Kidney glomerular epithelial cell (primary cell): ENCODE data around the gene GZMB.
"Not testable (repeated sequence)": the region's sequence is repeated elsewhere in the genome, so short reads cannot be mapped to it uniquely, and the experiment has no call there.

ENCODE experiments used
- DNase-seq: peaks from one replicate; lab custom pipeline; 2025; lab: John Stamatoyannopoulos, UW

GZMB gene

DNA sequence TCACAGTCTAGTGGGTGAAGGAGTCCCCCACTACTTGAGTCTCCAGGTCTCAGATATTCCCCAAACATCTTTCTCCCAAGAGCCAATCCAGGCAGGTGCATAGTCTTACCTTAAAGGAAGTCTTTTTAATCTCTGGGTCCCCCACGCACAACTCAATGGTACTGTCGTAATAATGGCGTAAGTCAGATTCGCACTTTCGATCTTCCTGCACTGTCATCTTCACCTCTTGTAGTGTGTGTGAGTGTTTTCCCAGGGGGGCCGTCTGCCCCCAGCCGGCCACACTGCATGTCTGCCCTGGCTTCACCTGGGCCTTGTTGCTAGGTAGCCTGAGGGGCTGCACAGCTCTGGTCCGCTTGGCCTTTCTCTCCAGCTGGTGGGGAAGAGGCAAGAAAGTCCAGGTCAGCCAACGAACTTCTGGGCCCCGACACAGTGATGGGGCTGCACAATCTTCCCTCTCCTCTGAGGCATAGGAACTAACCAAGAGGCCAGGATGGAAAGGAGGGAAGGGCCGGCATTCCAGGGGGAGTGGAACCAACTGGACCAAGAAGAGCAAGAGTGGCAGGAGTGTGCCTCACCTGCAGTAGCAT, 2.1 kb downstream of the GZMB start:
- DNase-seq = no peak

DNA sequence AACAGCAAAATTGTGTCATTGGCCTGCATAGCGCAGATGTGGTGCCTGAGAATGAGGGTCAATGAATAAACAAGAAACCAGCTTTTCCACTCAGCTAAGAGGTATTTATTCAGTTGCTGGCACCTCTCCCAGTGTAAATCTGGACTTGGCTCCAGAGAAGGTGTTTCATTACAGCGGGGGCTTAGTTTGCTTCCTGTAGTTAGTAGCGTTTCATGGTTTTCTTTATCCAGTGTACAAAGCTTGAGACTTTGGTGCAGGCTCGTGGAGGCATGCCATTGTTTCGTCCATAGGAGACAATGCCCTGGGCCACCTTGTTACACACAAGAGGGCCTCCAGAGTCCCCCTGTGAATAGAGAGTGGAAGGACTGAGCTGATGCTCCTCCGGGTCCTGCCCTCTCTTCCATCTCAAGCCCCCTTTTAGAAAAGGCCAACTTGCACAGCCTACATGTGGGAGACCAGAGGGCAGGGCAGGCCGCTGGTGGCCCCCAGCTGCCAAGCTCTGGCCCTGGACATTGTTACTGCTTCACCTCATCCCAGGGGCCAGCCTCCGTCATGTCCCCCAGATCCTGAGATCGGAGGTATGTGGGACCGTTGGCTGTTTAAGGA, 3.0 kb downstream of the GZMB start:
- DNase-seq = no peak

DNA sequence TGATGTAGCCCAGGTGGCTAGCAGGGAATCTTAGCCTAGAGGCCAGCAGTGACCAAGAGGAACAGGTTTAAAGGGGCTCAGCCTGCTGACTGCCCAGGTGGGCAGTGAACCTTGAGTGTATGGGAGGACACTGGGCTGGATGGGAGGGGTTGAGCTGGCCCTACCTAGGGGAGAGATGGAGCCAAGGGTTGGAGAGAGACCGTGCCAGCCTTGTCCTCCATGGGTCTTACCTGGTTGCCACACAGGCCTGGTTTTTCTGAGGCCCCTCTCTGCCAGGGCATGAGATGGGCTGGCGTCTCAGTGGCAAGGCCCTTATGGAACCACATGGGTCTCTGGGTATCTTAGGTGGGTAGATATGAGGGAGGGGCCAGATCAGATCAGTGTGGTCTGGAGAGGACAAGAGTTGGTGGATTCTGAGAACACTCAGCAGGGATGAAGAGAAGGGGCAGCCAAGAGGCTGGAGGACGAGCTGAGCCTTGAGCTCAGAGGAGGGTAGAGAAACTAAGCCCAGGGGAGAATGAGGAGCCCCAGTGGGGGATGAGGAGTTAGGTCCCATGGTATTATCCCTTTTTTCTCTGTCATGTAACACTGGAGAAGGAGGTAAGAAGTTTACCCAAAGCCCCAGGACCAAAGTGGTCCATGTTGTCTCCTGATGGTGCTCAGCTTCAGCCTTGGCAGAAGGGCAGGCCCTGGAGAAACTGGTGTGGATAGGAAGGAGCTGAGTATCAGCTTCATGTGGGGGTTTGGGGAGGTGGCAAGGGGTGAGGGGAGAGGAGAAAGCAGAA, 3.7 kb downstream of the GZMB start:
- DNase-seq = no peak

DNA sequence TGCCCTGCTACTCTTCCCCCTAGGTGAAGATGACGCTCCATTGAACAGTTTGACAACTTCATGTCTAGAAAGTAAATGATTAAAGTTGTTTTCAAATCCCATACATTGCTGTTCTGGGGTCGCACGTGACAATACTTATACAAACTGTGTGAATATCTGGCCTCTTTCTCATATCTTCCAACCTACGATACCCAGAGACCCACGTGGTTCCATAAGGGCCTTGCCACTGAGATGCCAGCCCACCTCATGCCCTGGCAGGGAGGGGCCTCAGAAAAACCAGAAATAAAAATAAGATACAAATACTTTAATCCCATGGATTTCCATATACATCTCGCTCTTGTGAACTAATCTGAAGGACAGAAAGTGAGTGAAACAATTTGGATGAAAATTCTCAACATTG, 4.5 kb downstream of the GZMB start:
- DNase-seq = no peak

DNA sequence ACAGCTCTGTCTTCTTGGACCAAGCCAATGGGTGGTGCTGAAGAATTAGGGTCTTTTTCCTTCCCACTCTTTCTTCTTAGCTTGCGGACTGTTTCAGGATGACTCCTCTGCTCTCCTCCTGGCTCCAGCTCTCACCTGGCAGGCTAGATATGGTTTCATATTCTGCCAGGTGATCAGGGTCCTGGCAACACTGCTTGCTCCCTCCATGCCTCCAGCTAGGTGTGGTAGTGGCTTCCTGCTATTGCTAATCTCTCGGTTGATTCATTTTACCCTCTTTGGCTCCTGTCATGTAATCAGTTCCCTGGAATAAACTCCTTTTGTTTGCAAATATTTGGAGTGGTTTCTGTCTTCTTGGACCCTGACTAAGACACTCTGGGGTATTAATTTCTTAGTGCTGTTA, 20.2 kb downstream of the GZMB start:
- DNase-seq = no peak

DNA sequence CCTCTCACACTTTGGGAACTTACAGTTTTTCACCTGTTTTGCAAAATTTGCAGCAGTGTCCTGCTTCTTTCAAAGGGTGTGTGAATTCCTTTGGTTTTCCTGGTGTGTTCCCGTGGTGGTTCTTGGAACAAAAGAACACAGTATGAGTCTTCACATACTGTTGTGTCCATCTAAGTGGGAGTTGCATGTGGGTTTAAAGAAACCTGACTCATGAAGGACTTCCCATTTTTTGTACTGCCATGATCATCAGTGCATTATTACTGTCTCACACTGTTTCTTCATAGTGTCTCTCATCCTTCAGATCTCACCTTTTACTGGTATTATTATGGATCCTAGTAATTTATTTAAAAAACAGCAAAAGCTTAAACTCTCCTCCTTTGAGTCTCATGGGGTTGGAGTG, 20.7 kb downstream of the GZMB start:
- DNase-seq = no peak

DNA sequence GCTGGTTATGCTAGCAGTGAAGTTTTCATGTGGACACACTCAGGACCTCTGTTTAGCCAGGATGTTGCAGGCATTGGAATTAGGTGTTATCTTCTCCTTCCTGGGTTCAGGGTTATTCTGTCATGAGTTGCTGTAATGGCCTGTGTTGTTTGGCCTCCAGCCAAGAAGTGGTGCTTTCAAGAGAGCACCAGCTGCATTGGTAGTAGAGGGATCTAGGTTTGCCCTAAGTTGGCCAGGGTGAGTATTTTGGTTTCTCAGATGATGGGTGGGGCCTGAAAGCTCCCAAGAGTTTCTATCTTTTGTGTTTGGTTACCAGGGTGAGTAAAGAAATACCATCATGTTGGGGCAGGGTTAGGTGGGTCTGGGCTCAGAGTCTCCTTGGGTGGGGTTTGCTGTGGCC, 21.8 kb downstream of the GZMB start:
- DNase-seq = no peak

DNA sequence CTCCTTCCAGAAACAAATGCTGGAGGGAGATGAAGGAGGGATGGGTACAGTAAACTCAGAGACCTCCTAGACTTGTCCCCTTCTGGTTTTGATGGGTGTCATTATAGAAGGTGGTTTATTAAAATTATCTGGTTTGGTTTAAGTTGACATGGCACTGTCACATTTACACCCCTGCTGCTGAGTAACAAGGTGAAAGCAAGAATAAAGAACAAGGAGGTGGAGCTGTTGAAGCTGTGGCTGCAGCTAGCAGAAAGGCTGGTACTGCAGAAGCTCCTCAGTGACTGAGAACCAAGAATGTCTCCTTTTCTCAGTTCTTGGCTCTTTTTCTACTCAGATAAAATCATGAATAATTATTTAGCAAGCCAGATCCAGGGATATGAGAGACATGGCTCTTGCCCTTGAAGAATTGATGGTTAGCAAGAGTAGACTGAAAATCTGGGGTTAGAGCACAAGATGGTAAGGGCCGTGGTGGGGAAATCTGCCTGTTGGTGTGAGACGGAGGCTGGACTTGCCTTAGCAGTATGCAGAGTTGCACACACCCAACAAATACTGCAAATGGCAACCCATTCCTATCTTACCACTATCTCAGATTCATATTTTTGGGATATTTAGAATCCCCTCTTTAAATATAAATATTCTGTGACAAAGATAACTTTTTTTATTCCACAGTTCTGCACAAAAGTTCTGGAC, 24.2 kb downstream of the GZMB start, which contains the start of gene GZMH:
TSS of gene GZMH (minus strand) at position 31 of the 690 bp plus-strand sequence. CDS start 72 bp downstream, outside the sequence.
- no peak for DNase-seq

DNA sequence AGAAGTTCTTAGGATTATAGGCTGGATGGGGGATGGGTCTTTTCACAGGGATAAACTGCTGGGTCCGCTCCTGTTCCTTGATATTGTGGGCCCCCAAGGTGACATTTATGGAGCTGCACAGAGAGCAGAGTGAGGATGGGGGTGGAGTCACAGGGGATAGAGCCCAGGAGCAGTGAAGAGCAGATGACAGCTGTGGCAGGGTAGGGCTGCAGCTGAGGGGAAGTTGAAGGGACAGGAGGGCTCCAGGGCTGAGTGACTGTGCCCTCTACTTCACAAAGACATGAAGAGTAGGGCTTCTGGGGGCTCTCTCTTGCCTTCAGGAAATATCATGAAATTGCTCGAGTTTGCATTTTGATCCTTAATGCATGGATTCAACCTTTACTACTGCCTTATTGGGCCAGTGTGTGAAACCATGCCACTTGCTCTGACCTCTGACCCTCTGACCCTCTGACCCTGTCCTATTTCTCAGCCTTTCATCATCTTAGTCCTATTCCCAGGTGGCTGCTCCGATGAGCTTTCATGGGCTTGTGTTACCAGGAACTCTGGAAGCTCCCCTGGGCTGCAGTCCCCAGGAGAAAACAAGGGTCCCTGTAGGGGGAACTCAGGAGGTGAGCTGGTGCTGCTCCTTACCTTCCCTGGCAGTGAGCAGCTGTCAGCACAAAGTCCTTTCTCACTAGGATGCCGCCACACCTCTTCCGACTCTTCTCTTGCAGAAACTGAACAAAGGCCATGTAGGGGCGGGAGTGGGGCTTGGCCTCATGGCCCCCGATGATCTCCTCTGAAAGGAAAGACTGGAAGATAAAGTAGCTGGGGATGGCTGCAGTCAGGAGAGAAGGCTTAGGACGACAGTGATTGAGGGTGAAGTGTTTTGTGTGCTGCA, 26.1 kb downstream of the GZMB start:
- no peak for DNase-seq

DNA sequence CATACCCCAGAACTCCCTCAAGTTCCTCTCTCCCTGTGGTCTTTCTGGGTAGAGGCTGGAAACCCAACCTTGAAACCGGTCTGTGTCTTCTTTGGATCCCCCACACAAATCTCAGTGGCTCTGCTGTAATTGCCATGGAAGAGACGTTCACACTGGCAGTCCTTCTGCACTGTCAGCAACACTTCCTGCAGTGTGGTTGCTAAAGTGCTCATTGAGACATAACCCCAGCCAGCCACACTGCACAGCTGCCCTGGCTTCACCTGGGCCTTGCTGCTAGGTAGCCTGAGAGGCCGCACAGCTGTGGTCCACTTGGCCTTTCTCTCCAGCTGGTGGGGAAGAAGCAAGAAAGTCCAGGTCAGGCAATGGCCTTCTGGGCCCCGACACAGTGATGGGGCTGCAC, 26.9 kb downstream of the GZMB start:
- no peak for DNase-seq

DNA sequence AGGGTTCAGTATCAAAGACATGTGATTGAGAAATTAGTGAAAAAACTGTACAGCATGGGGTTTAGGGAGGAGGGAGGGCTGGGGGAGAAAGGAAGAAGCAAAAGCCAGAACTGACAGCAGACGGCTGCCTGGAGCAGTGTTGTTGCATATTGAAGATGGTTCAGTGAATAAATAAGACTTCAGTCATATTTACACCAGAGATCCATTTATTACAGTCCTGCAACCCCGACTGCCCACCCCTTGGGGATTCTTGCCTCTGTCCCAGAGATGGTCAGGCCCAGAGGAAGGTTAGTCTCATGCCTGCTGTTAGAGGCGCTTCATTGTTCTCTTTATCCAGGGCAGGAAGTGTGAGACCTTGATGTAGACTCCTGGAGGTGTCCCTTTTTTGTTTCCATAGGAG, 27.7 kb downstream of the GZMB start:
- DNase-seq = no peak

DNA sequence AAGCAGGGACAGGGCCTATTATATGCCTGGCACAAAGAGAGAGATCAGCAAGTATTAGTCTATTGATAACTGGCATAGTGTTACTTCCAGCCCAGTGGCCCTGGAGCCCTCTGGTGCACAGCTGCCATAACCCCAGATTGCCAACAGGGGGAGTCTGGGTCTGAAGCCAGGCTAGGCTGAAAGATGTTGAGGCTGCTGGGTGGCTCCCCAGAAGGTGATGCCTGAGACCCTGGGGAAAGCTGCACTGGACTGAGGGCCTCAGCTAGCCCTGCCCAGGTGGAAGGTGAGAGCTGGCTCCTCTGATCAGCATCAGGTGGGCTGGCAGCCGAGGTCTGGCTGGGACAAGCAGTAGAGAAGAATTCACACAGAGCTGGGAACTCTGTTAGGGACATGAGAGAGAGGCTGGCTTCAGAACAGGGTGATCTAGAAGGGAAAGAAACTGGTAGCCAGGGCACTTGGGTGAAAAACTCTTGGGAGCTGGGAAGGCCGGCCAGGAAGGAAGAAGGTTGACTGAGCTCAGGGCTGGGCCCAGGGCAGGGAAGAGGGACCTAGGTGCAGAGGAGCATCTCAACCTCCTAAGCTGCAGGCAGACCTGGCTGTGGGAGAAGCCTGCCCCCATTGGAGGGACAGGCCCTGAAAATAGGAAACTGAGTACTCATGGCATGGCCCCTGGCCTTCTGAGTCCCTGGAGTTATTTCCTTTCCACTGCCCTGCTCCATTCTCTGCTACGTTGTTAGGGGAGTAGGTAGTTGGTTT, 28.4 kb downstream of the GZMB start:
- DNase-seq = no peak

DNA sequence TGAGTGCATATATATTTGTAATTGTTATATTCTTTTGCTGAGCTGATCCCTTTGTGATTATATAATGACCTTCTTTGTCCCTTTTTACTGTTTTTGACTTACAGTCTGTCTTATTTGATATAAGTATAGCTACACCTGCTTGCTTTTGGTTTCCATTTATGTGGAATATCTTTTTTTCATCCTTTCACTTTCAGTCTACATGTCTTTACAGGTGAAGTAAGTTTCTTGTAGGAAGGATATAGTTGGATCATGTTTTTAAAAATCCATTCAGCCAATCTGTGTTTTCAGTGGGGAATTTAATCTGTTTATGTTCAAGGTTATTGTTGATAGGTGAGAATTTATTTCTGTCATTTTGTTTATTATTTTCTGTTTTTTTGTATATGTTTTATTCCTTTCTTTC, 36.6 kb downstream of the GZMB start:
- no peak for DNase-seq

DNA sequence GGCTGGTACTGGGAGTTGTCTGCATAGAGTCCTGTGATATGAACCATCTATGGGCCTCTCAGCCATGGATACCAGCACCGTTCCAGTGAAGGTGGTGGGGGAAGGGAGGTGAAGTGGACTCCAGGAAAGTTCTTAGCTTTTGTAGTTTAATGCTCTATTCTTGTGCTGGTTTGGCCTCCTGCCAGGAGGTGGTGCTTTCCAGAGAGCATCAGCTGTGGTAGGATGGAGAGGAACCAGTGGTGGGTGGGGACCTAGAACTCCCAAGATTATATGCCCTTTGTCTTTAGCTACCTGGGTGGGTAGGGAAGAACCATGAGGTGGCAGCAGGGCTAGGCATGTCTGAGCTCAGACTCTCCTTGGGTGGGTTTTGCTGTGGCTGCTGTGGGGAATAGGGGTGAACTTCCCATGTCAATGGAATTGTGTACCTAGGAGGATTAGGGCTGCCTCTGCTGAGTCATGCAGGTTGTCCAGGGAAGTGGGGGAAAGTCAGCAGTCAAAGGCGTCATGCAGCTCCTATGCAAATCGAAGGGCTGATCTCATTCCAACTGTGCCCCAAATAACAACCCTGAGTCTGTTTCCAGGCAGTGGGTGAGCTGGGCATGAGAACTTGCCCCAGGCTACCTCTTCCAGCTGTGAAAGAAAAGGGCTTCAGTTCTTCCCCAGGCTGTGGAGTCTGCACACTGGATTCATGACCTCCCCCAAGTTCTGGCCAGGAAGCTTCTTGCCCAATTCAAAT, 38.7 kb downstream of the GZMB start:
- DNase-seq = no peak

DNA sequence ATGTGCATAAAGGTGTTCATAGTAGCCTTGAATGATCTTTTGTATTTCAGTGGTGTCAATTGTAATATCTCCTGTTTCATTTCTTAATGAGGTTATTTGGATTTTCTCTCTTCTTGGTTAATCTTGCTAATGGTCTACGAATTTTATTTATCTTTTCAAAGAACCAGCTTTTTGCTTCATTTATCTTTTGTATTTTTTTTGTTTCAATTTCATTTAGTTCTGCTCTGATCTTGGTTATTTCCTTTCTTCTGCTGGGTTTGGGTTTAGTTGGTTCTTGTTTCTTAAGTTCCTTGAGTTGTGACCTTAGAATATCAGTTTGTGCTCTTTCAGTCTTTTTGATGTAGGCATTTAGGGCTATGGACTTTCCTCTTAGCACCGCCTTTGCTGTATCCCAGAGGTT, 43.0 kb downstream of the GZMB start:
- not testable (repeated sequence) for DNase-seq

DNA sequence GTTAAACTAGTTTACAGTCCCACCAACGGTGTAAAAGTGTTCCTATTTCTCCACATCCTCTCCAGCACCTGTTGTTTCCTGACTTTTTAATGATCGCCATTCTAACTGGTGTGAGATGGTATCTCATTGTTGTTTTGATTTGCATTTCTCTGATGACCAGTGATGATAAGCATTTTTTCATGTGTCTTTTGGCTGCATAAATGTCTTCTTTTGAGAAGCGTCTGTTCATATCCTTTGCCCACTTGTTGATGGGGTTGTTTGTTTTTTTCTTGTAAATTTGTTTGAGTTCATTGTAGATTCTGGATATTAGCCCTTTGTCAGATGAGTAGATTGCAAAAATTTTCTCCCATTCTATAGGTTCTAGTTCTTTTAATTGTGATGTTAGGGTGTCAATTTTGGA, 49.6 kb downstream of the GZMB start:
- not testable (repeated sequence) for DNase-seq
